Stimulated activated CD4-positive, alpha-beta T cell treated with anti-CD3 and anti-CD28 coated beads, Interleukin-2, amount 100 ng/mL, for 24 hours (primary cell): ENCODE results near the gene ADK.

Experiments used
- DNase-seq, 2 donors: peaks; one replicate each; pipeline ENCODE4 v3.0.0-alpha.2; 2020

The ADK gene

DNA sequence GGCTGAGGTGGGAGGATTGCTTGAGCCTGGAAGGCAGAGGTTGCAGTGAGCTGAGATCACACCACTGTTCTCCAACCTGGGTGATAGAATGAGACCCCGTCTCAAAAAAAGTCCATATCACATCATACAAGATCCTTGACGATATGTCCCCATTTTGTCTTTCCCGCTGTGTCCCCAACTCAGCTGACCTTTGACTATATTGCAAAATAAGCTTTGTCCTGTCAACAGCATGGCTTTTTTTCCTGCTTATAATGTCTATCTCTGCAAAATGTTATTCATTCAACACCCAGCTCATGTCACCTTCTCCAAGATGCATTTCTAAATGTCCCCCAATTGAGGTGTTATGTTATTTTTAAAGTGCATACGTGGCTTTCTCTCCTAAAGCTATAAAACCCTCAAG is 539.4 kb downstream of the ADK start:
- DNase-seq = no peak

DNA sequence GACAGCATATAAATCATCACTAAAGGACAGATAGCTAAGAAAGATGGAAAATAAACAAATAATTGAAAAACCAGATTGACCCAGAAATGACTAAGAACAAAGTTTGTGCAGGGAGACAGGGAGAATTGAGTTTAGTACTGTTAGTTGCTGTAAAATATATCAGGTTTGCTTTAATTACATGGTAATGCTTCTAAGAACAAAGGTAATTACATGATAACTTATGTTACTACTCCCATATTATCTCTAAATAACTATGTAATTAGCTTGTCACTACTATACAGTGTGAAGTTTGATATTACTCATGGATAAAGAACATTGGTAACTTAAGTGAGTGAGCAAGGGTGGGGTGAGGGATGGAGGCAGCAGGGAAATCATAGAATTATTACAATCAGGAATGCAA is 540.1 kb downstream of the ADK start:
- DNase-seq = no peak

- DNase-seq = no peak
Measured at GRCh38 chr10:74704629-74705357, 553.8 kb downstream of the ADK start.

DNA sequence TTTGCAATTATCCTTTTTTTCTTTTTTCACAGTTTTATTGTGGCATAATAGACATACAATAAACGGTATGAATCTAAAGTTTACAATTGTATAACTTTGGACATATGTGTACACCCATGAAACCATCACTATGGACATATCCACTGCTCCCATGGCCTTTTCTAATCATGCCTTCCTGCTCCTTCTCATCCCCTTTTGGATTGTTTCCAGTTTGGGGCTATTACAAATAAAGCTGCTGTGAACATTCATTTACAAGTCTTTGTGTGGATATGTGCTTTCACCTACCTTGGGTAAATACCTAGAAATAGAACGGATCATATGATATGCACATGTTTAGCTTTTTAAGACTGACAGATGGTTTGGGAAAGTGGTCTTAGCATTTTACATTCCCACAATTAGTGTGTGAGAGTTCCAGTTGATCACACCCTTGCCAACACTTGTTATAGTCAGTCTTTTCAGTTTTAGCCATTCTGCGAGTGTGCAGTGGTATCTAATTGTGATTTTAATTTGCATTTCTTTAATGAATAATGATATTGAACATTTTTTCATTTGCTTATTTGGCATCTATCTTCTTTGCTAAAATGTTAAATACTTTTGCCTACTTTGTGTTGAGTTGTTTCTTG is 554.4 kb downstream of the ADK start:
- DNase-seq = no peak

DNA sequence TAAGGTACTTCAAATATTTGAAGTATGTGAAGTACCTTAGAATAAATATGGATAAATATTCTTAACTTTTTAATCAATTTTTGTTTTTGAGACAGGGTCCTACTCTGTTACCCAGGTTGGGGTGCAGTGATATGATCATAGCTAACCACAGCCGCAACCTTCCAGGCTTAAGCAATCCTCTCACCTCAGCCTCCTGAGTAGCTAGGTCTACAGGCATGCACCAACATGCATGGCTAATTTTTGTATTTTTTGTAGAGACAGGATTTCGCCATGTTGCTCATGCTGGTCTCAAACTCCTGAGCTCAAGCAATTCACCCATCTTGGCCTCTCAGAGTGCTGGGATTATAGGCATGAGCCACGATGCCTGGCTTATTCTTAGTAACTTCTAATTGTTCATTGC is 555.9 kb downstream of the ADK start:
- no peak for DNase-seq

DNA sequence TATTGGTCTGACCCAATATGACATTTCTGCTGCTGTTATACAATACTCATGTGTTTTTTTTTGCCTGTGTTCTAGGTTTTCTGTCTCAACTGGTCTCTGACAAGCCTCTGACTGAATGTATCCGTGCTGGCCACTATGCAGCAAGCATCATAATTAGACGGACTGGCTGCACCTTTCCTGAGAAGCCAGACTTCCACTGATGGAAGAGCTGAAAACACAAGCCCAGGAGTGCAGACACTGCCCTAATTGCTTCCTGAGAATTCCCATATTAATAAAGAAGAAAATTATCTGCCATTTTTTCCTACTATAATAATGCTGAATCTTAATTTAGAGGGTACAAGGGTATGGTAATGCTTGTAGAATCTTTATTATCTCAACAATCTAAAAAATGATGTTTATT is 557.2 kb downstream of the ADK start:
- DNase-seq = no peak

GRCh38 chr10:74718208-74718607 is 567.2 kb downstream of the ADK start:
- no peak for DNase-seq

- no peak for DNase-seq
Measured at GRCh38 chr10:74728225-74728624, 577.2 kb downstream of the ADK start.

DNA sequence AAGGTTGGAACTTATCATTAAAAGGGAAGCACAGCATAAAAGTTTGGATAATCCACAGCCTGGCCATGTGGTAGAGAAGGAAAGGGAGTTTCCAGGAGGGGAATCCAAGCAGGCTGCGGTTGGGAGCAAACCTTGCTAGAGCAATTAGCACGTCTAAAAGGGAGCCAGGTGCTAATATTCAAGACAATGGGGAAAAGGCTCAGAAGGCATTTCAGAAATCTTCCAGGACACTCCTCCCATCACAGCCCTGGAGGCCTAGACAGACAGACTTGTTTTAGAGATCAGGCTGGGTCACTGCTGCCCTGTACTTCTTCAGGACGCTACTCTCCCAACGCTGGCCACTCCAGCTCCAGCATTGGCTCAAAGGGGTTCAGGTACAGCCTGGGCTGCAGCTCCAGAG is 579.2 kb downstream of the ADK start:
- DNase-seq = no peak

DNA sequence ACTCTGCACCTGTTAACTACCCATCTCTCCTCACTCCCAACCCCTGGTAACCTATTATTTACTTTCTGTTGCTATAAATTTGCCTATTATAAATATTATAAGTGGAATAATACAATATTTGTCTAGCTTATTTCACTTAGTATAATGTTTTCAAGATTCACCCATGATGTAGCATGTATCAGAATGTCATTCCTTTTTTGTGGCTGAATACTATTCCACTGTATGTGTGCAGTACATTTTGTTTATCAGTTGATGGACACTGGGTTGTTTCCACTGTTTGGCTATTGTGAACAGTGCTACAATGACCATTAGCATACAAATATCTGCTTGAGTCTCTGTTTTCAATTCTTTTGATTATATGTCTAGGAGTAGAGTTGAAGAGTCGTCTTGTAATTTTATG is 582.6 kb downstream of the ADK start:
- DNase-seq = no peak

DNA sequence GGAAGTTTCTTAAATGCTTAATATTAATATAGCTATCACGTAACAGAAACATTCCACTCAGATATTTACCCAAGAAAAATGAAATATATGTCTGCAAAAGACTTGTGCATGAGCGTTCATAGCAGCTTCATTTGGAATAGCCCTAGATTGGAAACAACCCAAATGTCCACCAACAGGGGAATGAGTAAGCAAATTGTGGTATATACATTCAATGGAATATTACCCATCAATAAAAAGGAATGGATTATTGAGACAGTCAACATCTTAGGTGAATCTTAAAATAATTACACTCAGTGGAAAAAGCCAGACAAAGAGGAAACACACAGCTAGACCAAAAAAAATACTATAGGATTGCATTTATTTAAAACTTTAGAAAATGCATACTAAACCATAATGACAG is 585.0 kb downstream of the ADK start:
- DNase-seq = no peak

GRCh38 chr10:74738052-74738451 is 587.0 kb downstream of the ADK start:
- DNase-seq = no peak

DNA sequence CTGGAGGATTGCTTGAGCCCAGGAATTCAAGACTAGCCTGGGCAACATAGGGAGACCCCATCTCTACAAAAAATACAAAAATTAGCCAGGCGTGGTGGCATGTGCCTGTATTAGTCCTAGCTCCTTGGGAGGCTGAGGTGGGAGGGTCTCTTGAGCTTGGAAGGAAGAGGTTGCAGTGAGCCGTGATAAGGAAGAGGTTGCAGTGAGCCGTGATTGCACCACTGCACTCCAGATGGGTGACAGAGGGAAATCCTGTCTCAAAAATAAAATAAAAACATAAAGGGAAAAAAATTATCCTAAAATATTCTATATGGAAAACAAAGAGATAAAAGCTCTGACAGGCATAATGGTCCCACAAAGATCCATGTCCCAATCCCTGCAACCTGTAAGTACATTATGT is 587.5 kb downstream of the ADK start:
- DNase-seq = no peak

DNA sequence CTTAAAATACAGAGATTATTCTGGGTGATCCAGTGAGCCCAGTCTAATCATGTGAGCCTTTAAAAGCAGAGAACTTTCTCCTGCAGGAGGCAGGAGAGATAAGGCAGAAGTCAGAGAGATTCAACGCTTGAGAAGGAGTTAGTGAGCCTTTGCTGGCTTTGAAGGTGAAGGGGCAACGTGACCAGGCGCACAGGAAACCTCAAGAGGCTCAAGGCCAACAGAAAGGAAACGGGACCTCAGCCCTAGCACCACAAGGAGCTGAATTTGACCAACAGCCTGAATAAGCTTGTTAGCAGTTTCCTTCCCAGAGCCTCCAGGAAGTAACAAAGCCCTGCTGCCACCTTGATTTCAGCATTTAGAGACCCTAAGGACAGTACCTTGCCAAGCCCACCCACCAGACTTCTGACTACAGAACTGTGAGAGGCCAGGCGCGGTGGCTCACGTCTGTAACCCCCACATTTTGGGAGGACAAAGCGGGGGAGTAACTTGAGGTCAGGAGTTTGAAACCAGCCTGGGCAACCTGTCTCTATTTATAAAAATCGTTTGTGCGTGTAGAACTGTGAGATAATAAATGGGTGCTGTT is 588.1 kb downstream of the ADK start:
- DNase-seq = no peak

- no peak for DNase-seq
Measured at GRCh38 chr10:74743401-74743800, 592.4 kb downstream of the ADK start.

DNA sequence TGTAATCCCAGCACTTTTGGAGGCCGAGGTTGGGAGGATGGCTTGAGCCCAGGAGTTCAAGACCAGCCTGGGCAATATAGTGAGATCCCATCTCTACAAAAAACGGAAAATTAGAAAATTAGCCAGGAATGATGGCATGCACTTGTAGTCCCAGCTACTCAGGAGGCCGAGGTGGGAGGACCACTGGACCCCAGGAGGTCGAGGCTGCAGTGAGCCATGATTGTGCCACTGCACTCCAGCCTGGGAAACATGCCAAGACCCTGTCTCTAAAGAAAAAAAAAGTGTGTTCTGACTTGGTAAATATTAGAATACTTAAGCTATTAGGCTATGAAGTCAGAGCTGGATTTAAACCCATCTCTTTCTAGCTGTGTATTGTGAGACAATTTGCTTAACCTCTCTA is 594.4 kb downstream of the ADK start:
- no peak for DNase-seq

DNA sequence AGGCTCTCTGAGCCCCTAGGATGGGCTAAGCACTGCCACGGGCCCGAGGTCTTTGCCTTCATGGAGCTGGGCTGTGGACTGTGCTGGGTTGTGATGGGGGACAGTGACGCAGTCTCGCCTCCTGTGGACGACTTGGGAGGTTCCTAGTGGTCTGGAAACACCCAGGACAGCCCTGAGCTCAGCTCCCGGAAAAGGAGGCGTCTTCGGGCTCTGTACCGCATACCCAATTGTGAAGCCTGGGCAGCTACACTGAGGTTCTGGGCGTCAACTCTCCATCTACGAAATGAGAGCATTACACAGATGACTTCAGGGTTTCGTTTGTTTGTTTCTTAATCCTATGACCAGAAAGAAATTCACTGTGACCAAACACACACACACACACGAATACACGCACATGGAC is 595.8 kb downstream of the ADK start:
- DNase-seq = no peak

DNA sequence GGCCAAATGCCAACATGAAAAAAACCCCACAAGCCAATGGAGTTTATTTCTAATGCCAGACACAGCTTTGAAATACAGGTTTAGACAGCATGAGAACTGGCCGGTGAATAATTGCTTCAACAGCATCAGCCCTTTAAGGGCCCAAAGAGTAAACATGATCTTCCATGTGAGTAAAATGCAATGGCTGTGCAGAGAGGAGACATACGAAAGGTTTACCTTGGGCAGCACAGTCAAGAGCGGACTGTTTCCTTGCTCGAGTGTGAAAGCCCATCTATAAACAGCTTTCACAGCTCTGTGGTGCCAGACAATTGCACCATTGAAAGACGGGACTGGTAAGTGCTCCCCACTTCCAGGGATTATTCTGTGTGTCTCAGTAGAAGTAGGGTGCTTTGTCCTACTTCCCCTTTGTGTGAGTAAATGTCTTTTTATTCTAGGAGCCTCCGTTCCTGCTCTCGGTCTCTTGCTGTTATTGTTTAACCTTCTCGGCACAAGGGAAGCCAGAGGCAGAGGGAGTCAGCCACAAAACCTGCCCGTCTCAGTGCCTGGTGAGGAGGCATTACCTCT is 597.5 kb downstream of the ADK start:
- no peak for DNase-seq

DNA sequence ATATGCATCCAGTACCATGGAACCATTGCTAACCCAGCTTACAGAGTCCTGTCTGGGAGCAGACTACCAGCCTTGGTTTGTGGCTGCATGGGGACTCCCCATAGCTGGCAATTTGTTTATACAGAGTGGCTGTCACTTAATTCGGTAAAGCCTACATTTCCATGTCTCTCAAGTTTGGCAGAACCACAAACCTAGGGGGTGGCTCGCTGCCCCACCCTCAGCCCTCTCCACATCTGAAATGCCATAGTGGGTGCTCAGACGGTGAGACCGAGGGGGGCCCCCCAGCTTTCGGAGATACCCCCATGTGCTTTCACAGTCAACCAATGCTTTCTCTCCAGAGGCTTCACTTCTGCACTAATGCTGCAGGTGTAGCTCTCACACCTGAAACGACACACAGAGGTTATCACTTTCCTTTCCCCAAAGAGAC is 599.8 kb downstream of the ADK start:
- no peak for DNase-seq

DNA sequence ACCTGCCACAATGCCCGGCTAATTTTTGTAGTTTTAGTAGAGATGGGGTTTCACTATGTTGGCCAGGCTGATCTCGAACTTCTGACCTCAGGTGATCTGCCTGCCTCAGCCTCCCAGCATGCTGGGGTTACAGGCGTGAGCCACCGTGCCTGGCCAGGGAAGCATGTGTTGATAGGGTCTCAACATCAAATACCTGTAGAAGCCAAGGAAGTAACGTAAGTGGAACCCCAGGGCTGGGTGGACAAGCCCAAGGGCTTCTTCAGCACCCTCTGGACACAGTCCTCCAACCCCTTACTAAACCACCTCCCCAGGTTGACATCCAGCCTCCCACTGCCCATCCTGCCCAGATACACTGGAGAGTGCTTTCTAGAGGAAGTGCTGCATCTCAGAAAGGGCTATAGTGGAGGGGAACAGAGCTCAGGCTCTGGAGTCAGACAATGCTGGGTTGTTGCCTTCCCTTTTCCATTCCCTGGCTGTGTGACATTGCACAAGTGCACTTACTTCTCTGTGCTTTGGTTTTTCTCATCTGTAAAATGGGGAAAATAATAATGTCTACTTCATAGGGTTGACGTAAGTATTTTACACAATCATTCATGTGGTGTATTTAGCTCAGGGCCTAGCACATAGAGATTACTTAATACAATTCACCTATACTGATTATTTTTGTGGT is 601.5 kb downstream of the ADK start:
- DNase-seq = no peak

GRCh38 chr10:74753442-74754211 is 602.6 kb downstream of the ADK start:
- no peak for DNase-seq

GRCh38 chr10:74754381-74754821 is 603.4 kb downstream of the ADK start:
- DNase-seq = no peak

DNA sequence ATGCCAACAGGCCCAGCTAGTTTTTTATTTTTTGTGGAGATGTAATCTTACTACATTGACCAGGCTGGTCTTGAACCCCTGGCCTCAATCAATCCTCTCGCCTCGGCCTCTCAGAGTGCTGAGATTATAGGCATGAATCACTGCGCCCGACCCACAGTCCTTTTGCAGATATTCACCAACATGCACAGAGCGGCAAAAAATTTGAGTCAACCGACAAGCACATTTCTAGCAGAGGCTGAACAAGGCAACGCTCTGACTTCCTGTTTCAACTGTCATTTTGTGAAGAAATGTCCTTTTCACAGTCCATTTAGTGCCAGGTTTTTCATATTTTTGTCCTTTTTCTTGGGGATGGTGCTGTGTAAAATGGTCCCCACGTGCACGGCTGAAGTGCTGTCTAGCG is 604.3 kb downstream of the ADK start:
- DNase-seq = no peak
